GM21515 (cell line): Measurements from ENCODE around the gene PPM1A.

Source experiments
- ATAC-seq: cut with Tn5 transposase; IDR thresholded peaks from one replicate; pipeline ENCODE4 v1.9.1; 2021; ENCODE audit not compliant: unreplicated experiment

Gene PPM1A

GRCh38 chr14:60265163-60265562 is 16.1 kb downstream of the PPM1A start:
- ATAC-seq = no peak

GRCh38 chr14:60266021-60266937 is 17.3 kb downstream of the PPM1A start:
- ATAC-seq = no peak

- no peak for ATAC-seq
These were observed 23.2 kb downstream of the PPM1A start for GRCh38 chr14:60272177-60272576.

GRCh38 chr14:60273956-60274355 is 24.9 kb downstream of the PPM1A start:
- ATAC-seq = no peak

- ATAC-seq = no peak
These were observed 25.4 kb downstream of the PPM1A start for GRCh38 chr14:60274448-60274847.

GRCh38 chr14:60275932-60276331 is 26.9 kb downstream of the PPM1A start:
- no peak for ATAC-seq

GRCh38 chr14:60276347-60276746 is 27.3 kb downstream of the PPM1A start:
- no peak for ATAC-seq

GRCh38 chr14:60277605-60278190 is 28.7 kb downstream of the PPM1A start:
- no peak for ATAC-seq

GRCh38 chr14:60278350-60278749 is 29.3 kb downstream of the PPM1A start:
- ATAC-seq = no peak

GRCh38 chr14:60287452-60287851 is 38.4 kb downstream of the PPM1A start:
- ATAC-seq = no peak

- no peak for ATAC-seq
These were observed 39.3 kb downstream of the PPM1A start for GRCh38 chr14:60288279-60288678.

- ATAC-seq = no peak
These were observed 45.5 kb downstream of the PPM1A start for GRCh38 chr14:60294411-60295069.

GRCh38 chr14:60300019-60300418 is 51.0 kb downstream of the PPM1A start:
- ATAC-seq = no peak

GRCh38 chr14:60301685-60302084 is 52.7 kb downstream of the PPM1A start:
- no peak for ATAC-seq

- no peak for ATAC-seq
These were observed 53.6 kb downstream of the PPM1A start for GRCh38 chr14:60302663-60303062.

GRCh38 chr14:60303745-60304144 is 54.7 kb downstream of the PPM1A start:
- ATAC-seq = no peak

- no peak for ATAC-seq
These were observed 55.5 kb downstream of the PPM1A start for GRCh38 chr14:60304509-60304908.

GRCh38 chr14:60309867-60310552 is 61.0 kb downstream of the PPM1A start:
- ATAC-seq = no peak

- no peak for ATAC-seq
These were observed 62.4 kb downstream of the PPM1A start for GRCh38 chr14:60311417-60311816.

- ATAC-seq = no peak
These were observed 64.1 kb downstream of the PPM1A start for GRCh38 chr14:60313093-60313492.
